M059J (cell line): ENCODE measurements around the gene SIGLEC7. TPM values are rescaled to one million over a fixed set of nuclear protein-coding genes. Genes with fewer than 3 reads are reported as not detected.

Experiments
- total RNA-seq: library from RNA; depleted of rRNA; stranded (reverse); fragments of >200 nt; shearing (Covaris generic); gene quantifications from 2 replicates; pipeline ENCODE4 v1.2.3, GENCODE V29; 2014; rRNA removed

Gene SIGLEC7
- total RNA-seq, 1 experiment from 2014 or later, result not detected

Other genes with a start within 250 kb of the SIGLEC7 start
- gene KLK4, start 230.9 kb upstream of the SIGLEC7 start, total RNA-seq, result not detected in 2 replicates
- not detected in 2 replicates for gene KLK5, start 189.3 kb upstream of the SIGLEC7 start, total RNA-seq
- 0.74 TPM in 1 of 2 replicates, not detected in the other for gene KLK6, start 172.7 kb upstream of the SIGLEC7 start, total RNA-seq
- not detected in 2 replicates for gene KLK7, start 158.4 kb upstream of the SIGLEC7 start, total RNA-seq
- not detected in 2 replicates for gene KLK8, start 140.7 kb upstream of the SIGLEC7 start, total RNA-seq
- not detected in 2 replicates for gene KLK10, start 122.6 kb upstream of the SIGLEC7 start, total RNA-seq
- gene KLK11, start 115.7 kb upstream of the SIGLEC7 start, total RNA-seq, result not detected in 2 replicates
- not detected in 2 replicates for gene KLK12, start 107.3 kb upstream of the SIGLEC7 start, total RNA-seq
- not detected in 2 replicates for gene KLK13, start 77.2 kb upstream of the SIGLEC7 start, total RNA-seq
- not detected in 2 replicates for gene KLK14, start 59.4 kb upstream of the SIGLEC7 start, total RNA-seq
- 1.4 and 9.7 TPM in 2 replicates for gene CTU1, start 33.9 kb upstream of the SIGLEC7 start, total RNA-seq
- gene SIGLEC9, start 17.4 kb upstream of the SIGLEC7 start, total RNA-seq, result 0.27 TPM in 1 of 2 replicates, not detected in the other
- 3.8 and 4.6 TPM in 2 replicates for gene CD33, start 82.8 kb downstream of the SIGLEC7 start, total RNA-seq
- gene SIGLECL1, start 108.8 kb downstream of the SIGLEC7 start, total RNA-seq, result not detected in 2 replicates
- gene IGLON5, start 169.3 kb downstream of the SIGLEC7 start, total RNA-seq, result not detected in 2 replicates
- 0.57 and 0.86 TPM in 2 replicates for gene VSIG10L, start 199.8 kb downstream of the SIGLEC7 start, total RNA-seq
- gene ETFB, start 224.1 kb downstream of the SIGLEC7 start, total RNA-seq, result 97.7 and 134 TPM in 2 replicates
- not detected in 2 replicates for gene CLDND2, start 226.7 kb downstream of the SIGLEC7 start, total RNA-seq
- gene NKG7, start 230.4 kb downstream of the SIGLEC7 start, total RNA-seq, result not detected in 2 replicates
- not detected in 2 replicates for gene LIM2, start 245.7 kb downstream of the SIGLEC7 start, total RNA-seq
- not detected in 2 replicates for gene C19orf84, start 248.3 kb downstream of the SIGLEC7 start, total RNA-seq